Measurements from ENCODE around the gene TSPYL6.

Gene TSPYL6

GRCh38 chr2:54237428-54237827, 18.6 kb downstream of the TSPYL6 start:
- Histone ChIP-seq H3K4me1 (ENCODE audit: insufficient read depth, insufficient read length) (no peaks in the 10 kb centered on the region), H3K4me3 (ENCODE audit: insufficient read length, low read depth) (no peak overlapping the region), H3K27me3 (ENCODE audit: insufficient read depth, insufficient read length) (no peaks in the 10 kb centered on the region), H3K9ac (ENCODE audit: insufficient read length, low read depth) (no peak overlapping the region), H3K36me3 (ENCODE audit: insufficient read depth, insufficient read length, low read length) (no peaks in the 10 kb centered on the region), H3K9me3 (ENCODE audit: insufficient read depth, low read length) (no peaks in the 10 kb centered on the region)
- TF ChIP-seq SUZ12 (IDR thresholded peaks at IDR 0.05; ENCODE audit: extremely low read depth, insufficient read depth, insufficient read length) (no peak), YY1 (IDR thresholded peaks at IDR 0.05; ENCODE audit: insufficient read depth, insufficient read length) (no peak), ZNF274 (IDR thresholded peaks at IDR 0.05; ENCODE audit: low read depth, low read length) (no peak)
- DNase-seq (ENCODE audit: low read depth, low spot score): no peak

GRCh38 chr2:54233832-54234649, 22.0 kb downstream of the TSPYL6 start:
- no peaks in the 10 kb centered on the region for H3K9me3 ChIP-seq (ENCODE audit: insufficient read depth, low read length)
- H3K4me3 ChIP-seq (ENCODE audit: insufficient read length, low read depth): no peak overlapping the region
- no peaks in the 10 kb centered on the region for H3K4me1 ChIP-seq (ENCODE audit: insufficient read depth, insufficient read length)
- no peaks in the 10 kb centered on the region for H3K27me3 ChIP-seq (ENCODE audit: insufficient read depth, insufficient read length)
- DNase-seq (ENCODE audit: low read depth, low spot score): no peak
- no peak for TF ChIP-seq ZNF274 (IDR thresholded peaks at IDR 0.05; ENCODE audit: low read depth, low read length)
- no peak for TF ChIP-seq SUZ12 (IDR thresholded peaks at IDR 0.05; ENCODE audit: extremely low read depth, insufficient read depth, insufficient read length)
- no peak for TF ChIP-seq YY1 (IDR thresholded peaks at IDR 0.05; ENCODE audit: insufficient read depth, insufficient read length)
- H3K36me3 ChIP-seq (ENCODE audit: insufficient read depth, insufficient read length, low read length): no peaks in the 10 kb centered on the region
- H3K9ac ChIP-seq (ENCODE audit: insufficient read length, low read depth): no peak overlapping the region

- DNase-seq (ENCODE audit: low read depth, low spot score): no peak
- no peak for TF ChIP-seq ZNF274 (IDR thresholded peaks at IDR 0.05; ENCODE audit: low read depth, low read length)
- no peak for TF ChIP-seq YY1 (IDR thresholded peaks at IDR 0.05; ENCODE audit: insufficient read depth, insufficient read length)
- no peak for TF ChIP-seq SUZ12 (IDR thresholded peaks at IDR 0.05; ENCODE audit: extremely low read depth, insufficient read depth, insufficient read length)
- Histone ChIP-seq H3K36me3 (ENCODE audit: insufficient read depth, insufficient read length, low read length) (no peaks in the 10 kb centered on the region), H3K4me3 (ENCODE audit: insufficient read length, low read depth) (no peak overlapping the region), H3K27me3 (ENCODE audit: insufficient read depth, insufficient read length) (no peaks in the 10 kb centered on the region), H3K4me1 (ENCODE audit: insufficient read depth, insufficient read length) (no peaks in the 10 kb centered on the region), H3K9me3 (ENCODE audit: insufficient read depth, low read length) (no peaks in the 10 kb centered on the region; the same call in 1 of the 2 replicates), H3K9ac (ENCODE audit: insufficient read length, low read depth) (no peak overlapping the region)
These were observed 27.1 kb downstream of the TSPYL6 start for GRCh38 chr2:54228945-54229344.

- H3K9ac ChIP-seq (ENCODE audit: insufficient read length, low read depth): no peak overlapping the region
- H3K4me1 ChIP-seq (ENCODE audit: insufficient read depth, insufficient read length): no peaks in the 10 kb centered on the region
- H3K27me3 ChIP-seq (ENCODE audit: insufficient read depth, insufficient read length): no peaks in the 10 kb centered on the region
- DNase-seq (ENCODE audit: low read depth, low spot score): no peak
- H3K4me3 ChIP-seq (ENCODE audit: insufficient read length, low read depth): no peak overlapping the region
- TF ChIP-seq YY1 (IDR thresholded peaks at IDR 0.05; ENCODE audit: insufficient read depth, insufficient read length) (no peak), SUZ12 (IDR thresholded peaks at IDR 0.05; ENCODE audit: extremely low read depth, insufficient read depth, insufficient read length) (no peak), ZNF274 (IDR thresholded peaks at IDR 0.05; ENCODE audit: low read depth, low read length) (no peak)
- H3K36me3 ChIP-seq (ENCODE audit: insufficient read depth, insufficient read length, low read length): no peaks in the 10 kb centered on the region
- H3K9me3 ChIP-seq (ENCODE audit: insufficient read depth, low read length): no peaks in the 10 kb centered on the region; the same call in 1 of the 2 replicates
These were observed 28.2 kb downstream of the TSPYL6 start for GRCh38 chr2:54227798-54228197.

GRCh38 chr2:54226260-54226659, 29.8 kb downstream of the TSPYL6 start:
- Histone ChIP-seq H3K4me1 (ENCODE audit: insufficient read depth, insufficient read length) (no peaks in the 10 kb centered on the region), H3K27me3 (ENCODE audit: insufficient read depth, insufficient read length) (no peaks in the 10 kb centered on the region), H3K36me3 (ENCODE audit: insufficient read depth, insufficient read length, low read length) (no peaks in the 10 kb centered on the region), H3K9me3 (ENCODE audit: insufficient read depth, low read length) (no peaks in the 10 kb centered on the region; the same call in 1 of the 2 replicates), H3K4me3 (ENCODE audit: insufficient read length, low read depth) (no peak overlapping the region), H3K9ac (ENCODE audit: insufficient read length, low read depth) (no peak overlapping the region)
- TF ChIP-seq SUZ12 (IDR thresholded peaks at IDR 0.05; ENCODE audit: extremely low read depth, insufficient read depth, insufficient read length) (no peak), ZNF274 (IDR thresholded peaks at IDR 0.05; ENCODE audit: low read depth, low read length) (no peak), YY1 (IDR thresholded peaks at IDR 0.05; ENCODE audit: insufficient read depth, insufficient read length) (no peak)
- DNase-seq (ENCODE audit: low read depth, low spot score): no peak

GRCh38 chr2:54224997-54225396, 31.0 kb downstream of the TSPYL6 start:
- Histone ChIP-seq H3K4me3 (ENCODE audit: insufficient read length, low read depth) (no peak overlapping the region), H3K36me3 (ENCODE audit: insufficient read depth, insufficient read length, low read length) (no peaks in the 10 kb centered on the region), H3K9ac (ENCODE audit: insufficient read length, low read depth) (no peak overlapping the region), H3K27me3 (ENCODE audit: insufficient read depth, insufficient read length) (no peaks in the 10 kb centered on the region), H3K4me1 (ENCODE audit: insufficient read depth, insufficient read length) (no peaks in the 10 kb centered on the region), H3K9me3 (ENCODE audit: insufficient read depth, low read length) (no peaks in the 10 kb centered on the region; the same call in 1 of the 2 replicates)
- TF ChIP-seq ZNF274 (IDR thresholded peaks at IDR 0.05; ENCODE audit: low read depth, low read length) (no peak), SUZ12 (IDR thresholded peaks at IDR 0.05; ENCODE audit: extremely low read depth, insufficient read depth, insufficient read length) (no peak), YY1 (IDR thresholded peaks at IDR 0.05; ENCODE audit: insufficient read depth, insufficient read length) (no peak)
- DNase-seq (ENCODE audit: low read depth, low spot score): no peak

GRCh38 chr2:54213082-54213481, 42.9 kb downstream of the TSPYL6 start:
- Histone ChIP-seq H3K36me3 (ENCODE audit: insufficient read depth, insufficient read length, low read length) (no peaks in the 10 kb centered on the region), H3K9ac (ENCODE audit: insufficient read length, low read depth) (no peak overlapping the region), H3K4me3 (ENCODE audit: insufficient read length, low read depth) (no peak overlapping the region), H3K9me3 (ENCODE audit: insufficient read depth, low read length) (no peaks in the 10 kb centered on the region), H3K27me3 (ENCODE audit: insufficient read depth, insufficient read length) (no peaks in the 10 kb centered on the region), H3K4me1 (ENCODE audit: insufficient read depth, insufficient read length) (no peaks in the 10 kb centered on the region)
- no peak for TF ChIP-seq ZNF274 (IDR thresholded peaks at IDR 0.05; ENCODE audit: low read depth, low read length)
- no peak for TF ChIP-seq SUZ12 (IDR thresholded peaks at IDR 0.05; ENCODE audit: extremely low read depth, insufficient read depth, insufficient read length)
- no peak for DNase-seq (ENCODE audit: low read depth, low spot score)
